ENCODE data around the gene RECQL5. TPM values are rescaled to one million over a fixed set of nuclear protein-coding genes. Genes with fewer than 3 reads are reported as not detected.
A peak's percentile ranks its signal among the peaks of the same experiment; 100 is the strongest.

The RECQL5 gene
- total RNA-seq, 1 experiment from 2014 or later, result 46.1 TPM

- DNase-seq (ENCODE audit: low read depth, low spot score) (no peak), ATAC-seq (peak; percentile 93)
- intact Hi-C loops (cut with micrococcal nuclease; ENCODE audit: unreplicated experiment), result no loop called here
- Histone ChIP-seq H3K9me3 (ENCODE audit: control insufficient read depth, insufficient read depth, low read depth, low read length) (no peaks in the 10 kb centered on the region), H3K27me3 (ENCODE audit: control insufficient read depth, insufficient read depth, low read length) (no peaks in the 10 kb centered on the region), H3K4me1 (ENCODE audit: control insufficient read depth, insufficient read depth, low read length) (peaks cover 24% of the 10 kb centered on the region), H3K4me3 (ENCODE audit: low read depth in 2 of 2, low read length in 2 of 2) (no peak overlapping the region), H3K36me3 (ENCODE audit: control insufficient read depth, insufficient read depth, low read length) (peaks cover 9% of the 10 kb centered on the region), H3K27ac (ENCODE audit: low read length) (peak overlapping the region; percentile 78)
- in situ Hi-C loops (cut with HindIII; ENCODE audit: low pct_unique_long_range_greater_than_20kb, low sequenced_read_pairs), result no loop called here
- TF ChIP-seq CTCF (IDR thresholded peaks at IDR 0.05) (no peak), TCF7L2 (IDR thresholded peaks at IDR 0.05; ENCODE audit: low read depth, low read length) (peak; percentile 78; the same call in 1 of the 2 replicates)
- CTCF ChIA-PET, result interaction anchor here (0.6 to 1.6 kb wide), 3 partner anchors 14 to 74 kb away, joined by 3 to 9 read pairs (median 5); partner anchors contain the start of genes ITGB4 and SMIM5
- POLR2A ChIA-PET, result interaction anchor here (0.6 to 0.7 kb wide), 2 partner anchors 26 kb away, joined by 3 to 4 read pairs; no protein-coding TSS in a partner anchor
- BruUV-seq (replicated peaks), result no TSS peak
Observed at GRCh38 chr17:75707079-75707571, 40.2 kb upstream of the RECQL5 start.

GRCh38 chr17:75706042-75706728, 39.2 kb upstream of the RECQL5 start:
- in situ Hi-C loops (cut with HindIII; ENCODE audit: low pct_unique_long_range_greater_than_20kb, low sequenced_read_pairs) (no loop called here), intact Hi-C loops (cut with micrococcal nuclease; ENCODE audit: unreplicated experiment) (no loop called here)
- ChIA-PET CTCF (interaction anchor here (0.6 to 1.6 kb wide), 4 partner anchors 15 to 73 kb away, joined by 3 to 9 read pairs (median 7); partner anchors contain the start of genes ITGB4 and SMIM5), POLR2A (interaction anchor here (0.7 kb wide), 1 partner anchor 25 kb away, joined by 3 read pairs; no protein-coding TSS in a partner anchor)
- ATAC-seq, result no peak
- no peak overlapping the region for H3K4me3 ChIP-seq (ENCODE audit: low read depth in 2 of 2, low read length in 2 of 2)
- BruUV-seq (replicated peaks), result TSS peak; percentile 25
- H3K27ac ChIP-seq (ENCODE audit: low read length), result peak overlapping the region; percentile 78
- peaks cover 24% of the 10 kb centered on the region for H3K4me1 ChIP-seq (ENCODE audit: control insufficient read depth, insufficient read depth, low read length)
- no peaks in the 10 kb centered on the region for H3K27me3 ChIP-seq (ENCODE audit: control insufficient read depth, insufficient read depth, low read length)
- H3K9me3 ChIP-seq (ENCODE audit: control insufficient read depth, insufficient read depth, low read depth, low read length), result no peaks in the 10 kb centered on the region
- H3K36me3 ChIP-seq (ENCODE audit: control insufficient read depth, insufficient read depth, low read length), result peaks cover 9% of the 10 kb centered on the region
- no peak for TF ChIP-seq POLR2AphosphoS5 (IDR thresholded peaks at IDR 0.05; ENCODE audit: low read depth, low read length)
- no peak for TF ChIP-seq TCF7L2 (IDR thresholded peaks at IDR 0.05; ENCODE audit: low read depth, low read length)
- TF ChIP-seq CTCF (IDR thresholded peaks at IDR 0.05), result no peak
- TF ChIP-seq REST (IDR thresholded peaks at IDR 0.05; ENCODE audit: insufficient read depth in 1 of 2, low read depth in 2 of 2, low read length in 1 of 2), result no peak
- TF ChIP-seq SIN3A (IDR thresholded peaks at IDR 0.05; ENCODE audit: borderline replicate concordance, insufficient read depth, low read depth, low read length), result no peak
- no peak for DNase-seq (ENCODE audit: low read depth, low spot score)
